ENCODE measurements around the gene HAUS7. TPM values are rescaled to one million over a fixed set of nuclear protein-coding genes. Genes with fewer than 3 reads are reported as not detected.
A peak's percentile ranks its signal among the peaks of the same experiment; 100 is the strongest.

The HAUS7 gene
- total RNA-seq, 3 donors from 2014 or later: 19.0 to 26.2 (median 21.9) TPM

- no peak overlapping the region for H3K4me3 ChIP-seq
- intact Hi-C loops (cut with DNase I; ENCODE audit: low total_unique reads): no loop called here
- no peaks in the 10 kb centered on the region for H3K36me3 ChIP-seq
- no peak for DNase-seq (ENCODE audit: low spot score in 2 of 2)
- peaks cover 0 to 17% of the 10 kb centered on the region in 2 donors for H3K27me3 ChIP-seq
- H3K9me3 ChIP-seq: peaks cover 0 to 1% of the 10 kb centered on the region in 2 donors
- peak overlapping the region in 1 of 2 donors; percentile 25 for H3K27ac ChIP-seq
- TF ChIP-seq POLR2A (IDR thresholded peaks at IDR 0.05) (no peak), POLR2AphosphoS5 (IDR thresholded peaks at IDR 0.05) (no peak), CTCF (IDR thresholded peaks at IDR 0.05) (no peak)
- H3K4me1 ChIP-seq: no peaks in the 10 kb centered on the region
Observed at GRCh38 chrX:153445106-153445855, 25.1 kb downstream of the HAUS7 start.

- Histone ChIP-seq H3K4me1 (no peaks in the 10 kb centered on the region), H3K27me3 (peaks cover 0 to 17% of the 10 kb centered on the region in 2 donors), H3K36me3 (no peaks in the 10 kb centered on the region), H3K4me3 (no peak overlapping the region), H3K9me3 (peaks cover 0 to 9% of the 10 kb centered on the region in 2 donors), H3K27ac (no peak overlapping the region)
- no peak for TF ChIP-seq POLR2A (IDR thresholded peaks at IDR 0.05)
- TF ChIP-seq POLR2AphosphoS5 (IDR thresholded peaks at IDR 0.05): no peak
- TF ChIP-seq CTCF (IDR thresholded peaks at IDR 0.05): no peak
- no peak for DNase-seq (ENCODE audit: low spot score in 2 of 2)
- intact Hi-C loops (cut with DNase I; ENCODE audit: low total_unique reads): no loop called here
Observed at GRCh38 chrX:153444333-153445011, 25.9 kb downstream of the HAUS7 start.

- Histone ChIP-seq H3K27ac (no peak overlapping the region), H3K4me3 (no peak overlapping the region), H3K9me3 (peaks cover 0 to 13% of the 10 kb centered on the region in 2 donors), H3K36me3 (no peaks in the 10 kb centered on the region), H3K27me3 (peaks cover 0 to 12% of the 10 kb centered on the region in 2 donors), H3K4me1 (no peaks in the 10 kb centered on the region)
- intact Hi-C loops (cut with DNase I; ENCODE audit: low total_unique reads): no loop called here
- TF ChIP-seq POLR2AphosphoS5 (IDR thresholded peaks at IDR 0.05) (no peak), POLR2A (IDR thresholded peaks at IDR 0.05) (no peak), CTCF (IDR thresholded peaks at IDR 0.05) (no peak)
- DNase-seq (ENCODE audit: low spot score in 2 of 2): no peak
Observed at GRCh38 chrX:153443476-153444332, 26.7 kb downstream of the HAUS7 start.

GRCh38 chrX:153442463-153442862, 27.9 kb downstream of the HAUS7 start:
- peaks cover 0 to 13% of the 10 kb centered on the region in 2 donors for H3K9me3 ChIP-seq
- no peak overlapping the region for H3K4me3 ChIP-seq
- H3K27ac ChIP-seq: no peak overlapping the region
- H3K27me3 ChIP-seq: peaks cover 0 to 15% of the 10 kb centered on the region in 2 donors
- TF ChIP-seq CTCF (IDR thresholded peaks at IDR 0.05) (no peak), POLR2A (IDR thresholded peaks at IDR 0.05) (no peak), POLR2AphosphoS5 (IDR thresholded peaks at IDR 0.05) (no peak)
- no peaks in the 10 kb centered on the region for H3K36me3 ChIP-seq
- no peak for DNase-seq (ENCODE audit: low spot score in 2 of 2)
- no peaks in the 10 kb centered on the region for H3K4me1 ChIP-seq
- intact Hi-C loops (cut with DNase I; ENCODE audit: low total_unique reads): no loop called here

All from breast epithelium (tissue), 4 donors.